ENCODE data around the gene GSTA5.

- TF ChIP-seq CTCF (IDR thresholded peaks at IDR 0.05; ENCODE audit: low read depth, low read length, missing input control) (no peak), MAX (IDR thresholded peaks at IDR 0.05) (no peak), JUND (IDR thresholded peaks at IDR 0.05) (no peak)
These were observed 27.6 kb upstream of the GSTA5 start for GRCh38 chr6:52868240-52868639.
